Hepatocyte (in vitro differentiated cells): ENCODE data around the gene VN1R5. TPM values are rescaled to one million over a fixed set of nuclear protein-coding genes. Genes with fewer than 3 reads are reported as not detected.
"Not testable (repeated sequence)": the region's sequence is repeated elsewhere in the genome, so short reads cannot be mapped to it uniquely, and the experiment has no call there.

ENCODE experiments used
- DNase-seq: peaks from one replicate; pipeline ENCODE4 v3.0.0-alpha.2; 2016; ENCODE audit warnings: low spot score
- H2AFZ ChIP-seq: fragments of 200-600 bp; sonication (generic); 2 replicates; pipeline ENCODE4 v1.6.0; 2016; ENCODE audit warnings: antibody characterized with exemption, mild to moderate bottlenecking
- H3K27ac ChIP-seq: fragments of 200-600 bp; sonication (generic); 2 replicates; pipeline ENCODE4 v1.5.1; 2016; ENCODE audit warnings: mild to moderate bottlenecking
- H3K27me3 ChIP-seq: fragments of 200-600 bp; sonication (generic); 2 replicates; pipeline ENCODE4 v1.6.1; 2016
- H3K36me3 ChIP-seq: fragments of 200-600 bp; sonication (generic); replicated peaks from 2 replicates; pipeline ENCODE4 v1.5.1; 2016; ENCODE audit warnings: low read depth; ENCODE audit not compliant: insufficient read depth
- H3K4me1 ChIP-seq: fragments of 200-600 bp; sonication (generic); 2 replicates; pipeline ENCODE4 v1.5.1; 2016; ENCODE audit warnings: mild to moderate bottlenecking, moderate library complexity; ENCODE audit not compliant: insufficient read depth
- H3K4me2 ChIP-seq: fragments of 200-600 bp; sonication (generic); 2 replicates; pipeline ENCODE4 v1.6.0; 2016
- H3K4me3 ChIP-seq: fragments of 200-600 bp; sonication (generic); 2 replicates; pipeline ENCODE4 v1.5.1; 2016; ENCODE audit warnings: mild to moderate bottlenecking
- H3K79me2 ChIP-seq: fragments of 200-600 bp; sonication (generic); 2 replicates; pipeline ENCODE4 v1.6.0; 2017; ENCODE audit warnings: mild to moderate bottlenecking
- H3K9me2 ChIP-seq: fragments of 200-600 bp; sonication (generic); replicated peaks from 2 replicates; pipeline ENCODE4 v1.6.0; 2017; ENCODE audit warnings: mild to moderate bottlenecking; ENCODE audit not compliant: insufficient read depth
- H3K9me3 ChIP-seq: fragments of 200-600 bp; sonication (generic); 2 replicates; pipeline ENCODE4 v1.5.1; 2016; ENCODE audit warnings: low read depth, mild to moderate bottlenecking
- H4K20me1 ChIP-seq: fragments of 200-600 bp; sonication (generic); 2 replicates; pipeline ENCODE4 v1.6.0; 2016; ENCODE audit warnings: mild to moderate bottlenecking; ENCODE audit not compliant: insufficient read depth, poor library complexity, severe bottlenecking
- CTCF ChIP-seq: fragments of 200-600 bp; sonication (generic); IDR thresholded peaks from 2 replicates; pipeline ENCODE4 v1.5.1; 2016; ENCODE audit warnings: antibody characterized with exemption, mild to moderate bottlenecking; ENCODE audit not compliant: poor library complexity
- EZH2 ChIP-seq: fragments of 200-600 bp; sonication (generic); IDR thresholded peaks from 2 replicates; pipeline ENCODE4 v1.6.1; 2016; ENCODE audit warnings: antibody characterized with exemption, mild to moderate bottlenecking, borderline replicate concordance
- EZH2phosphoT487 ChIP-seq: fragments of 200-600 bp; sonication (generic); IDR thresholded peaks from one replicate; pipeline ENCODE4 v1.6.1; 2018; ENCODE audit warnings: antibody characterized with exemption, mild to moderate bottlenecking, low read depth, moderate library complexity; ENCODE audit not compliant: unreplicated experiment, severe bottlenecking
- WGBS: methylation state at CpG from one replicate; pipeline ENCODE4 v1.1.6; 2016; ENCODE audit warnings: low lambda C conversion rate; ENCODE audit errors: missing lambda C conversion rate; 5-methylcytosine and 5-hydroxymethylcytosine counted together
- polyA plus RNA-seq: library from polyadenylated mRNA; unstranded; fragments of >200 nt; fragmentation: Nextera tagmentation; extraction: Ambion mirVana; gene quantifications from 2 replicates; pipeline ENCODE4 v1.2.1, GENCODE V29; 2016
- total RNA-seq: library from RNA; depleted of rRNA; stranded (reverse); fragments of >200 nt; gene quantifications from 2 replicates; pipeline ENCODE4 v1.2.3, GENCODE V29; 2014

VN1R5 gene
- total RNA-seq: not detected in 2 replicates
- polyA plus RNA-seq: not detected in 2 replicates

GRCh38 chr1:247255772-247256171 is at the start of gene VN1R5:
TSS of gene VN1R5 (plus strand) at chr1:247256072.
- not testable (repeated sequence) for H3K27me3 ChIP-seq, H3K4me2 ChIP-seq, H4K20me1 ChIP-seq, H3K9me2 ChIP-seq, H3K9me3 ChIP-seq, H3K79me2 ChIP-seq, DNase-seq, H3K4me1 ChIP-seq, H3K27ac ChIP-seq, H3K36me3 ChIP-seq, H2AFZ ChIP-seq, H3K4me3 ChIP-seq
- WGBS: 91% methylated on average over 1 of the region's 1 CpG

GRCh38 chr1:247209396-247209795 is 46.5 kb upstream of the VN1R5 start:
- H3K4me3 ChIP-seq: peak overlapping the region; percentile 82
- WGBS: 33% methylated on average over 2 of the region's 2 CpGs

GRCh38 chr1:247210062-247210375 is 45.9 kb upstream of the VN1R5 start:
- peaks cover 7% of the 10 kb centered on the region for H4K20me1 ChIP-seq
- peak overlapping the region; percentile 82 for H3K4me3 ChIP-seq
- DNase-seq: no peak
- no peaks in the 10 kb centered on the region for H3K9me3 ChIP-seq
- H3K4me2 ChIP-seq: peak overlapping the region; percentile 75
- peak overlapping the region; percentile 88 for H3K27ac ChIP-seq
- no peaks in the 10 kb centered on the region for H3K9me2 ChIP-seq
- H3K36me3 ChIP-seq: no peaks in the 10 kb centered on the region
- peaks cover 46% of the 10 kb centered on the region for H3K79me2 ChIP-seq
- peaks cover 4% of the 10 kb centered on the region for H3K27me3 ChIP-seq
- peaks cover 19% of the 10 kb centered on the region for H3K4me1 ChIP-seq
- 12% methylated on average over 5 of the region's 5 CpGs for WGBS
- H2AFZ ChIP-seq: peak overlapping the region; percentile 79
- TF ChIP-seq EZH2 (no peak), CTCF (no peak), EZH2phosphoT487 (no peak)

More at GRCh38 chr1:247209396-247209795, 46.5 kb upstream of the VN1R5 start:
- no peak overlapping the region for H3K27ac ChIP-seq
- peak overlapping the region; percentile 75 for H3K4me2 ChIP-seq
- no peaks in the 10 kb centered on the region for H3K9me2 ChIP-seq
- TF ChIP-seq EZH2phosphoT487 (no peak), CTCF (no peak), EZH2 (no peak)
- H3K79me2 ChIP-seq: peaks cover 52% of the 10 kb centered on the region
- H3K4me1 ChIP-seq: peaks cover 19% of the 10 kb centered on the region
- no peak for DNase-seq
- peaks cover 7% of the 10 kb centered on the region for H4K20me1 ChIP-seq
- H3K9me3 ChIP-seq: no peaks in the 10 kb centered on the region
- H3K27me3 ChIP-seq: no peaks in the 10 kb centered on the region
- no peaks in the 10 kb centered on the region for H3K36me3 ChIP-seq
- H2AFZ ChIP-seq: no peak overlapping the region

DNA sequence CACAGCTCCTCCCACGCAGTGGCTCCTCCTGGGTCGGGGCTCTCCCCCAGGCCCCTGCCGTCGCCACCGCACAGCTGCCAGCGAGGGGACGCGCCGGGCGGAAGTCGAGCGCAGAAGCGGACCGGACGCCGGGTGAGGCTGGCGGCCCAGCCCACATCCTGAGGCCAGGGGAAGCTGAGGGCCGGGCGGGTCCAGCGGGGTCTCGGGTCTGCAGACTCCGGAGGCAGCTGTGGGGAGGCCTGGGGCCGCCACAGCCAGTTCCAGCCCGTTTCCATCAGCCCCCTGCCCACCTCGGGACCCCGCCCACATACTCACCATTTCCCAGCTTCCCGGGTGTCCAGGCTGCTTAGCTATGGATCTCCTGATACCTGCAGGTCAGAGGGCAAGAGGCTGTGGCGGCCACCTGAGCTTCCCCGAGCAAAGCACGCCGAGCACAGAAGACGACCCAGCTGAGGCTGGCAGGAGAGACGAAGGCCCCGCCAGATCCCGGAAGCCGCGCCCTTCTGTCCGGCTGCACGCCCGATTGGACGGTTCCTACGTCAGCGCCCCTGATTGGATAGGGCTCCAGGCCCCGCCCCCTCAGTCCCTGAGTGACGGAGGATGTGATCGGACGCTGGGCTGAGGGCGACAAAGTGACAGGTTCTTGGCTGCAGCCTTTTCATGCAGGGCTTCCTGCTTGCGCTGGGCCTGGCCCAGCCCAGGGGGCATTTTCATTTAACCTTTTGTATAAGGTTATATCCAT is 45.3 kb upstream of the VN1R5 start:
- peak; percentile 98 for DNase-seq
- Histone ChIP-seq H3K4me2 (peak overlapping the region; percentile 75), H3K79me2 (peaks cover 44% of the 10 kb centered on the region), H4K20me1 (peaks cover 7% of the 10 kb centered on the region), H2AFZ (peak overlapping the region; percentile 79), H3K4me3 (peak overlapping the region; percentile 82), H3K9me2 (no peaks in the 10 kb centered on the region), H3K27me3 (peaks cover 6% of the 10 kb centered on the region), H3K9me3 (no peaks in the 10 kb centered on the region), H3K27ac (peak overlapping the region; percentile 88), H3K36me3 (no peaks in the 10 kb centered on the region), H3K4me1 (peaks cover 19% of the 10 kb centered on the region)
- TF ChIP-seq EZH2phosphoT487: no peak
- no peak for TF ChIP-seq EZH2
- under 1% methylated on average over 45 of the region's 49 CpGs for WGBS
